A673 (cell line): ENCODE results near the gene VAV3. TPM values are rescaled to one million over a fixed set of nuclear protein-coding genes. Genes with fewer than 3 reads are reported as not detected.
"Not testable (repeated sequence)": the region's sequence is repeated elsewhere in the genome, so short reads cannot be mapped to it uniquely, and the experiment has no call there.

Experiments used
- BruUV-seq: library from RNA; stranded (reverse); fragments of 400-500 nt; replicated peaks from 2 replicates; lab custom pipeline; 2021; lab: Mats Ljungman, UMichigan
- CTCF ChIA-PET: fragments of 300-600 bp; sonication (Branson Sonifier 250); formaldehyde crosslinking; loops from one replicate; lab custom pipeline; 2022; ENCODE audit warnings: antibody characterized with exemption; lab: Charles Lee
- POLR2A ChIA-PET: fragments of 300-600 bp; sonication (Branson Sonifier 250); formaldehyde crosslinking; loops from one replicate; lab custom pipeline; 2022; ENCODE audit warnings: antibody characterized with exemption; ENCODE audit not compliant: low non-redundant PET; lab: Charles Lee
- DNase-seq: peaks from one replicate; pipeline ENCODE4 v3.0.0-alpha.2; 2015; ENCODE audit warnings: low spot score
- H3K27ac ChIP-seq: fragments of 200-600 bp; sonication (generic); 2 replicates; pipeline ENCODE4 v1.5.1; 2016; ENCODE audit warnings: mixed run types, low read depth, mild to moderate bottlenecking, mixed read lengths, antibody characterized with exemption, low read length; ENCODE audit not compliant: poor library complexity, severe bottlenecking
- H3K27me3 ChIP-seq: fragments of 200-600 bp; sonication (generic); replicated peaks from 2 replicates; pipeline ENCODE4 v1.6.1; 2017; ENCODE audit warnings: mixed run types, low read depth, mild to moderate bottlenecking, mixed read lengths, antibody characterized with exemption, low read length; ENCODE audit not compliant: insufficient read depth, poor library complexity
- H3K36me3 ChIP-seq: fragments of 200-600 bp; sonication (generic); 2 replicates; pipeline ENCODE4 v1.6.1; 2016; ENCODE audit warnings: mixed run types, mild to moderate bottlenecking, mixed read lengths, antibody characterized with exemption, low read length; ENCODE audit not compliant: insufficient read depth, poor library complexity, severe bottlenecking
- H3K4me1 ChIP-seq: fragments of 200-600 bp; sonication (generic); 2 replicates; pipeline ENCODE4 v1.6.1; 2017; ENCODE audit warnings: mixed run types, mild to moderate bottlenecking, mixed read lengths, antibody characterized with exemption, low read length; ENCODE audit not compliant: insufficient read depth, poor library complexity, severe bottlenecking
- H3K4me3 ChIP-seq: fragments of 200-600 bp; sonication (generic); 2 replicates; pipeline ENCODE4 v1.5.1; 2016; ENCODE audit warnings: low read depth, mixed run types, mild to moderate bottlenecking, mixed read lengths, low read length; ENCODE audit not compliant: poor library complexity, severe bottlenecking
- H3K9me3 ChIP-seq: fragments of 200-600 bp; sonication (generic); 2 replicates; pipeline ENCODE4 v1.6.1; 2016; ENCODE audit warnings: mixed run types, low read depth, mild to moderate bottlenecking, mixed read lengths, antibody characterized with exemption, low read length; ENCODE audit not compliant: poor library complexity, severe bottlenecking
- EZH2 ChIP-seq: fragments of 200-600 bp; sonication (generic); IDR thresholded peaks from 2 replicates; pipeline ENCODE4 v1.6.1; 2017; ENCODE audit warnings: borderline replicate concordance, low read depth, mild to moderate bottlenecking, mixed read lengths, antibody characterized with exemption, low read length; ENCODE audit not compliant: poor library complexity, severe bottlenecking
- intact Hi-C: fragments of 100-400 bp; cut with micrococcal nuclease; formaldehyde crosslinking; loops from one replicate; pipeline ENCODE4 v1.10.0; 2022; ENCODE audit not compliant: unreplicated experiment
- total RNA-seq: library from RNA; stranded (reverse); gene quantifications from 2 replicates; pipeline ENCODE4 v1.2.3, GENCODE V29; 2021
- TF ChIP-seq, protein P1 (sequence below): fragments of 300-800, 200-600 bp; sonication (generic); conservative IDR thresholded peaks from 2 replicates; pipeline ENCODE4 v1.5.1; 2017; ENCODE audit warnings: low read depth, mild to moderate bottlenecking, antibody characterized with exemption, low read length, moderate library complexity, mixed read lengths

VAV3 gene
- total RNA-seq, 1 experiment from 2014 or later = 0.30 TPM

DNA sequence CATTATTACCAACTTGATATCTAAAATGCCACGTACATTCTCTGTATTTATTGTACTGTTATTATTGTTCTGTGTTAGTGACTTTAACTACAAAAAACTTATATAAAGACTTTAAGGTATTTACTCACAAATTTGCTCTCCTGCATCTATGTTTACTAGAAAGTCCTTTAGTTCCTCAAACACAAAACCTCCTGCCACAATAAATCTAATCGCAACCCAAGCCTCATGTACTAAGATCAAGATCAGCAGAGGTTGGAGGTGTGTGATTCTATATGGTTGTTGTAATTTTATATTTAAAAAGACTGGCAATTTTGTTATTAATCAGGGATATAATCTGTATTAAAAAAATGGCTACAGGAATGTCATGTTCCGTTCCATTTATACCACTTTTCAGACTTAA is 68.6 kb downstream of the VAV3 start:
- CTCF ChIA-PET = no interaction called here
- intact Hi-C loops = no loop called here
- POLR2A ChIA-PET = no interaction called here
- no peak overlapping the region for H3K27ac ChIP-seq
- no peaks in the 10 kb centered on the region for H3K27me3 ChIP-seq
- BruUV-seq = no TSS peak
- H3K9me3 ChIP-seq = no peaks in the 10 kb centered on the region
- H3K36me3 ChIP-seq = no peaks in the 10 kb centered on the region
- H3K4me3 ChIP-seq = no peak overlapping the region
- no peak for TF ChIP-seq EZH2
- TF ChIP-seq, protein P1, sequence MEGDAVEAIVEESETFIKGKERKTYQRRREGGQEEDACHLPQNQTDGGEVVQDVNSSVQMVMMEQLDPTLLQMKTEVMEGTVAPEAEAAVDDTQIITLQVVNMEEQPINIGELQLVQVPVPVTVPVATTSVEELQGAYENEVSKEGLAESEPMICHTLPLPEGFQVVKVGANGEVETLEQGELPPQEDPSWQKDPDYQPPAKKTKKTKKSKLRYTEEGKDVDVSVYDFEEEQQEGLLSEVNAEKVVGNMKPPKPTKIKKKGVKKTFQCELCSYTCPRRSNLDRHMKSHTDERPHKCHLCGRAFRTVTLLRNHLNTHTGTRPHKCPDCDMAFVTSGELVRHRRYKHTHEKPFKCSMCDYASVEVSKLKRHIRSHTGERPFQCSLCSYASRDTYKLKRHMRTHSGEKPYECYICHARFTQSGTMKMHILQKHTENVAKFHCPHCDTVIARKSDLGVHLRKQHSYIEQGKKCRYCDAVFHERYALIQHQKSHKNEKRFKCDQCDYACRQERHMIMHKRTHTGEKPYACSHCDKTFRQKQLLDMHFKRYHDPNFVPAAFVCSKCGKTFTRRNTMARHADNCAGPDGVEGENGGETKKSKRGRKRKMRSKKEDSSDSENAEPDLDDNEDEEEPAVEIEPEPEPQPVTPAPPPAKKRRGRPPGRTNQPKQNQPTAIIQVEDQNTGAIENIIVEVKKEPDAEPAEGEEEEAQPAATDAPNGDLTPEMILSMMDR = no peak
- peaks cover 4% of the 10 kb centered on the region for H3K4me1 ChIP-seq
- no peak for DNase-seq

DNA sequence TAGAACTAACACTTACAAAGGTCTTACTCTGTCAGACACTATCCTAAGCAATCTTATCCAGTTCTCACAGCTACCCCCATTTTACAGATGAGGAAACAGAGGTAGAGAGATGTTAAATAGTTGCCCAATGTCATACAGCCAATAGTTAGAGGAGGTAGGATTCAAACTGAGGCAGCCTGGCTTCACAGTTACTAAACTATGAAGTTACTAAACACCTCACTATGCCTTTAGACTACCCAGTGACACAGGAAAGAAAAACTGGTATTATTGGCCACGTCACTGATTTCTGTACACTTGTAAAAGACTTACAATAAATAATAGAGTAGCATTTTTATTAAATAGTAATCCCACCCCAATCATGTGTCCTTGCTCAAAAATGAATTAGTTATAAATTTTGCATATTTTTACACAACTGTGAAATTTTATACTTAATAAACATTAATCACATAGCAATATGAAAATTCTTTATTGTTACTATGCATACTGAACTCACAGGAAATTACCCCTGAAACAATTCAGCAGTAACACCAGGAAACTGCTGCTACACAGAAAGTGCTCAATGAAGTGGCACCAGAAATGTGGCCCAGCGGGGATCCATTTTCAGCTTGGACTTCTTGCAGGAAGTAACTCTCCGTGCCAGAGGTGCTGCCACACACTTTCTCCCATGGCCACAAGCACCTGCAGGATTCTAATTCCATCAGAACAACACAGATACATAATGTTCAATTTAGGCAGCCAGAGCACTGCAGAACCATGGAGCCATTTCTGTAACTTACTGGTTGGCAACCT is 69.4 kb downstream of the VAV3 start:
- Histone ChIP-seq H3K9me3 (no peaks in the 10 kb centered on the region), H3K4me3 (no peak overlapping the region), H3K36me3 (no peaks in the 10 kb centered on the region), H3K27ac (no peak overlapping the region), H3K27me3 (no peaks in the 10 kb centered on the region), H3K4me1 (peaks cover 4% of the 10 kb centered on the region)
- BruUV-seq = no TSS peak
- ChIA-PET POLR2A (no interaction called here), CTCF (no interaction called here)
- DNase-seq = peak; percentile 48
- intact Hi-C loops = no loop called here
- TF ChIP-seq, protein P1 = no peak
- no peak for TF ChIP-seq EZH2

DNA sequence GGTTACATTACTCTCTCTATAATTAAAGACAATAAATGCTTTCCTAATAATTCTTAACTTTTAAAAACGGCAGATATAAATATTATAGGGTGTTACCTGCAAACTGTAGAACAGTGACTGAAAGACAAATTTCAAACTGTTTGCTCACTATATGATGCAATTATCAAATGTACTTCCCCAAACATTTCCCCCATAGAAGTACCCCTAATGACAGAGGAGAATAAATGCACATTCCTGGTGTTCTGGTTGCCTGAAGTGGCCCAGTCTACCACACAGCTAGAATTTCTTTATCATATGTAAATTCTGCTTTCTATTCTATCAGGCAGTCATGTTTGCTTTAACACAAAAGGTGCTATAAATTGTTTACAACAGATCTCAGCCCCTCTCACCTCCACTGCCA is 70.4 kb downstream of the VAV3 start:
- no peak overlapping the region for H3K27ac ChIP-seq
- no peak overlapping the region for H3K4me3 ChIP-seq
- ChIA-PET POLR2A (no interaction called here), CTCF (no interaction called here)
- no peaks in the 10 kb centered on the region for H3K27me3 ChIP-seq
- H3K4me1 ChIP-seq = peaks cover 4% of the 10 kb centered on the region
- no TSS peak for BruUV-seq
- H3K9me3 ChIP-seq = no peaks in the 10 kb centered on the region
- intact Hi-C loops = no loop called here
- TF ChIP-seq, protein P1 = no peak
- no peaks in the 10 kb centered on the region for H3K36me3 ChIP-seq
- DNase-seq = no peak

DNA sequence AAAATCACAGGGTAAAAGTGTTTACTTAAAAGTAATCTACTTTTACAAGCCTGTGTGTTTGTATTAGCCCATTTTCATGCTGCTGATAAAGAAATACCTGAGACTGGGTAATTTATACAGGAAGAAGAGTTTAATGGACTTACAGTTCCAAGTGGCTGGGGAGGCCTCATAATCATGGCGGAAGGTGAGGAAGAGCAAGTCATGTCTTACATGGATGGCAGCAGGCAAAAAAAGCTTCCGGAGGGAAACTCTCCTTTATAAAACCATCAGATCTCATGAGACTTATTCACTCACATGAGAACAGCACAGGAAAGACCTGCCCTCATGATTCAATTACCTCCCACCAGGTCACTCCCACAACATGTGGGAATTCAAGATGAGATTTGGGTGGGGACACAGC is 71.6 kb downstream of the VAV3 start:
- H3K27ac ChIP-seq, POLR2A ChIA-PET, BruUV-seq, H3K36me3 ChIP-seq, DNase-seq, H3K27me3 ChIP-seq, H3K9me3 ChIP-seq, H3K4me1 ChIP-seq, intact Hi-C loops, CTCF ChIA-PET, H3K4me3 ChIP-seq: not testable (repeated sequence)
